Muscle of arm (tissue), 12 donors: ENCODE measurements around the gene FKBP1C. TPM values are rescaled to one million over a fixed set of nuclear protein-coding genes. Genes with fewer than 3 reads are reported as not detected.

ENCODE experiments used
- DNase-seq: peaks from one replicate; pipeline ENCODE4 v3.0.0-alpha.2; 2013
- polyA plus RNA-seq, 12 donors: library from polyadenylated mRNA; unstranded; fragments of 120-200 nt; gene quantifications; one replicate each; pipeline ENCODE4 v1.2.1, GENCODE V29; 2013; ENCODE audit not compliant: insufficient read length in 12 of 12

FKBP1C gene
- polyA plus RNA-seq, 12 donors, result 0.27 to 16.2 (median 1.7) TPM; not detected in 1

GRCh38 chr6:63246581-63246980 lies 35.3 kb downstream of the FKBP1C start:
- DNase-seq, result no peak

DNA sequence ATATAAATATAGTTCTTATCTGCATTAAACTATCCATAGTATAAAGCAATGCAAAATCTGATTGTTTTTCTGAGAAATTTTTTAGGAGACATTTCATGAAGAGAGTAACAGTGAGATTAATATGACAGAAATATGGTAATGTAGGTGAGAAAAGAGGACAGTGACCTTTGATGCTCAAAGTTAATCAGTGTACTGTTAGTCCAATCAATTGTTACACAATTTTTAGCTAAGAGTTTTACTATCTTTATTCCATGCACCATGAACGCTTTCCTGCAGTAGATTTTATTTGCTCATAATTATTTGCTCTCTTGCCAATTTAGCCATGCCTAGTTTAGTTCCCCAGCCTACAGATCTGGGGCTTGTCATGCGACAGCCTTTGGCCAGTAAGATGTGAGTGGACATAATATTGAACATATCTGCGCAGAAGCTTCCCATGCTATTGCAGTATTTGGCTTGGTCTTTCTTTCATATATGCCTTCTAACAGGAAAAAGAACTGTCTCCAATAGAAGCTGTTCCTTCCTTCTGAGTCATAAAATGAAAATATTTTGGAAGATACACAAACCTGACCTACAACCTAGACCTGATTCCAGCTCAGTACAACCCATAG lies 38.7 kb downstream of the FKBP1C start:
- DNase-seq, result no peak

- no peak for DNase-seq
Observed at GRCh38 chr6:63259153-63259552, 47.9 kb downstream of the FKBP1C start.

DNA sequence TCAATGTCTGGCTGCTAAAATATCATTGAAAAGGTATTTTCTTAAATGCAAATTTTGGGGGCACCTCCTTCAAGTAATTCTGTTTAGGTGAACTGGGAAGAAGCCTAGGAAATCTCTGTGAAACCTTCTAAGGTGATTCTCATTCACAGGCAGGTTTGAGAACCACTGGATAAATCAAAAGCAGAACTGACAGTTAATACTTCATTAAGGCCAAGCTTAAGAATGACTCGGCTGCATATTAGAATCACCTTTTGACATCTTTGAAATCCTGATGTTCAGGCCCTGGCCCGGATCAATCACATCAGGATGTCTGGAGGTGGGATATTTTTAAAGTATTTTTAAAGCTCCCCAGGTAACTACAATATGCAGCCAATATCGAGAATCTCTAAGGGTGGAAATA lies 50.6 kb downstream of the FKBP1C start:
- DNase-seq, result no peak

Other genes starting within 250 kb of the FKBP1C start
- gene LGSN, start 108.5 kb downstream of the FKBP1C start, polyA plus RNA-seq, result 1 to 10 TPM in 1 of 12 donors, under 1 TPM in 1, not detected in 10; 0.07 to 7.7 TPM